ENCODE measurements around the gene NBDY. TPM values are rescaled to one million over a fixed set of nuclear protein-coding genes. Genes with fewer than 3 reads are reported as not detected.
A peak's percentile ranks its signal among the peaks of the same experiment; 100 is the strongest.

NBDY gene
- total RNA-seq, 2 donors from 2014 or later = 17.6 to 23.3 TPM

- Histone ChIP-seq H3K27me3 (no peaks in the 10 kb centered on the region), H3K9me3 (no peaks in the 10 kb centered on the region), H3K36me3 (no peaks in the 10 kb centered on the region), H3K9ac (ENCODE audit: low read depth in 2 of 2, low read length in 2 of 2) (no peak overlapping the region), H3K27ac (no peak overlapping the region), H3K4me3 (no peak overlapping the region), H3K4me1 (no peaks in the 10 kb centered on the region)
- TF ChIP-seq CTCF (IDR thresholded peaks at IDR 0.05) = peak; percentile 63
- intact Hi-C loops (cut with DNase I) = no loop called here
- peak; percentile 67 for DNase-seq
These were observed 4.5 kb downstream of the NBDY start for GRCh38 chrX:56733459-56734046.

- no peak for TF ChIP-seq CTCF (IDR thresholded peaks at IDR 0.05)
- no peaks in the 10 kb centered on the region for H3K9me3 ChIP-seq
- H3K27me3 ChIP-seq = no peaks in the 10 kb centered on the region
- H3K36me3 ChIP-seq = no peaks in the 10 kb centered on the region
- no peak overlapping the region for H3K27ac ChIP-seq
- H3K4me3 ChIP-seq = no peak overlapping the region
- intact Hi-C loops (cut with DNase I) = no loop called here
- no peak overlapping the region for H3K9ac ChIP-seq (ENCODE audit: low read depth in 2 of 2, low read length in 2 of 2)
- no peaks in the 10 kb centered on the region for H3K4me1 ChIP-seq
- no peak for DNase-seq
These were observed 7.2 kb downstream of the NBDY start for GRCh38 chrX:56736219-56736618.

- Histone ChIP-seq H3K36me3 (no peaks in the 10 kb centered on the region), H3K27ac (no peak overlapping the region), H3K4me3 (no peak overlapping the region), H3K9ac (ENCODE audit: low read depth in 2 of 2, low read length in 2 of 2) (no peak overlapping the region), H3K4me1 (no peaks in the 10 kb centered on the region), H3K9me3 (no peaks in the 10 kb centered on the region), H3K27me3 (no peaks in the 10 kb centered on the region)
- TF ChIP-seq CTCF (IDR thresholded peaks at IDR 0.05) = no peak
- intact Hi-C loops (cut with DNase I) = no loop called here
- DNase-seq = no peak
These were observed 9.6 kb downstream of the NBDY start for GRCh38 chrX:56738670-56739069.

GRCh38 chrX:56744996-56745395 is 16.0 kb downstream of the NBDY start:
- no peak for DNase-seq
- no peak overlapping the region for H3K27ac ChIP-seq
- intact Hi-C loops (cut with DNase I) = no loop called here
- H3K36me3 ChIP-seq = no peaks in the 10 kb centered on the region
- H3K4me1 ChIP-seq = no peaks in the 10 kb centered on the region
- H3K27me3 ChIP-seq = no peaks in the 10 kb centered on the region
- no peak overlapping the region for H3K9ac ChIP-seq (ENCODE audit: low read depth in 2 of 2, low read length in 2 of 2)
- no peaks in the 10 kb centered on the region for H3K9me3 ChIP-seq
- no peak overlapping the region for H3K4me3 ChIP-seq
- TF ChIP-seq CTCF (IDR thresholded peaks at IDR 0.05) = no peak

- Histone ChIP-seq H3K9ac (ENCODE audit: low read depth in 2 of 2, low read length in 2 of 2) (no peak overlapping the region), H3K27me3 (no peaks in the 10 kb centered on the region), H3K27ac (no peak overlapping the region), H3K36me3 (no peaks in the 10 kb centered on the region), H3K4me3 (no peak overlapping the region), H3K4me1 (no peaks in the 10 kb centered on the region), H3K9me3 (no peaks in the 10 kb centered on the region)
- TF ChIP-seq CTCF (IDR thresholded peaks at IDR 0.05) = no peak
- no peak for DNase-seq
- intact Hi-C loops (cut with DNase I) = no loop called here
These were observed 18.0 kb downstream of the NBDY start for GRCh38 chrX:56746996-56747395.

Measured in colonic mucosa (tissue), 4 donors.